Natural killer cell (primary cell): ENCODE results near the gene AKR7A3. TPM values are rescaled to one million over a fixed set of nuclear protein-coding genes. Genes with fewer than 3 reads are reported as not detected.
"Not testable (repeated sequence)": the region's sequence is repeated elsewhere in the genome, so short reads cannot be mapped to it uniquely, and the experiment has no call there.

Source experiments
- ATAC-seq, 3 donors: fragments of 150-1000 bp in 2 of 3; fragments of 200-7000 bp in 1 of 3; cut with Tn5 transposase; 1 replicate in 1 of 3; 2 replicates in 2 of 3; pipeline ENCODE4 v1.10.0; 2021; ENCODE audit warnings: mild to moderate bottlenecking in 2 of 3, moderate library complexity in 2 of 3
- DNase-seq, 2 donors: peaks; one replicate each; pipeline versions ENCODE4 v3.0.0 to v3.0.0-alpha.2; 2013 to 2021; ENCODE audit warnings: mixed read lengths in 1 of 2
- H3K27ac ChIP-seq: one replicate; pipeline ENCODE4 v1.5.1; 2013; ENCODE audit warnings: mild to moderate bottlenecking, low read length
- H3K27me3 ChIP-seq: one replicate; pipeline ENCODE4 v1.6.1; 2013; ENCODE audit warnings: low read length; ENCODE audit not compliant: control insufficient read depth, insufficient read depth
- H3K36me3 ChIP-seq: one replicate; pipeline ENCODE4 v1.6.1; 2013; ENCODE audit warnings: low read length; ENCODE audit not compliant: control insufficient read depth, insufficient read depth
- H3K4me1 ChIP-seq: one replicate; pipeline ENCODE4 v1.6.1; 2013; ENCODE audit warnings: low read length; ENCODE audit not compliant: control insufficient read depth, insufficient read depth
- H3K4me3 ChIP-seq: one replicate; pipeline ENCODE4 v1.5.1; 2013; ENCODE audit warnings: low read length
- H3K9me3 ChIP-seq: one replicate; pipeline ENCODE4 v1.6.1; 2013; ENCODE audit warnings: low read length; ENCODE audit not compliant: control insufficient read depth, insufficient read depth
- H3K27ac Mint-ChIP-seq, 2 donors: one replicate each; pipeline ENCODE4 v1.8.0; 2022; ENCODE audit warnings: mild to moderate bottlenecking in 2 of 2, mixed read lengths in 2 of 2, moderate library complexity in 1 of 2
- H3K27me3 Mint-ChIP-seq, 2 donors: one replicate each; pipeline ENCODE4 v1.8.0; 2022; ENCODE audit warnings: low read depth in 2 of 2, mixed read lengths in 2 of 2
- H3K36me3 Mint-ChIP-seq: one replicate; pipeline ENCODE4 v1.8.0; 2022; ENCODE audit warnings: mixed read lengths
- H3K4me1 Mint-ChIP-seq, 2 donors: one replicate each; pipeline ENCODE4 v1.8.0; 2022; ENCODE audit warnings: mixed read lengths in 2 of 2
- H3K4me3 Mint-ChIP-seq: one replicate; pipeline ENCODE4 v1.8.0; 2022; ENCODE audit warnings: mild to moderate bottlenecking, moderate library complexity, mixed read lengths
- H3K9me3 Mint-ChIP-seq, 2 donors: one replicate each; pipeline ENCODE4 v1.8.0; 2022; ENCODE audit warnings: mixed read lengths in 2 of 2
- CTCF ChIP-seq: fragments of 200-600 bp; IDR thresholded peaks from one replicate; pipeline ENCODE4 v1.8.0; 2022; ENCODE audit warnings: antibody characterized with exemption
- WGBS: methylation state at CpG from one replicate; pipeline ENCODE4 v1.1.7; 2013; ENCODE audit warnings: missing lambda C conversion rate; ENCODE audit not compliant: insufficient coverage; 5-methylcytosine and 5-hydroxymethylcytosine counted together
- intact Hi-C: fragments of 100-400 bp; cut with micrococcal nuclease; formaldehyde crosslinking; loops from one replicate; pipeline ENCODE4 v1.14.2; 2022
- total RNA-seq, 4 donors: library from RNA; stranded (reverse); fragments of 120-200 nt in 1 of 4; gene quantifications; one replicate each; pipeline versions ENCODE4 v1.2.3 to v1.2.4, GENCODE V29; 2013 to 2022

AKR7A3 gene
- total RNA-seq, 3 donors from 2014 or later (not counting 1 experiment from before 2014, with no cell fraction given): 1.1 to 2.0 (median 1.5) TPM

GRCh38 chr1:19258353-19258752 is 30.2 kb downstream of the AKR7A3 start:
- peaks cover 6% of the 10 kb centered on the region for H3K4me1 ChIP-seq
- no peak overlapping the region for H3K27ac ChIP-seq
- TF ChIP-seq CTCF: no peak
- Mint-ChIP-seq H3K27ac (no peak overlapping the region), H3K27me3 (no peaks in the 10 kb centered on the region), H3K4me3 (no peak overlapping the region), H3K4me1 (peaks cover 5% of the 10 kb centered on the region in 2 donors), H3K9me3 (no peaks in the 10 kb centered on the region), H3K36me3 (no peaks in the 10 kb centered on the region)
- H3K27me3 ChIP-seq: no peaks in the 10 kb centered on the region
- no peak for ATAC-seq
- H3K9me3 ChIP-seq: no peaks in the 10 kb centered on the region
- DNase-seq: no peak
- H3K36me3 ChIP-seq: peaks cover 39% of the 10 kb centered on the region
- 95% methylated on average over 10 of the region's 10 CpGs for WGBS
- H3K4me3 ChIP-seq: no peak overlapping the region
- intact Hi-C loops: no loop called here

- no peak for ATAC-seq
- intact Hi-C loops: no loop called here
- peaks cover 39% of the 10 kb centered on the region for H3K36me3 ChIP-seq
These were observed 31.2 kb downstream of the AKR7A3 start for GRCh38 chr1:19257178-19257914.

GRCh38 chr1:19256301-19256700 is 32.3 kb downstream of the AKR7A3 start:
- peaks cover 17 to 22% of the 10 kb centered on the region in 2 donors for H3K4me1 Mint-ChIP-seq
- intact Hi-C loops, H3K4me3 ChIP-seq, H3K36me3 Mint-ChIP-seq, H3K27me3 ChIP-seq, H3K27ac ChIP-seq, ATAC-seq, H3K9me3 ChIP-seq, H3K27me3 Mint-ChIP-seq, H3K9me3 Mint-ChIP-seq, DNase-seq, H3K4me3 Mint-ChIP-seq, H3K27ac Mint-ChIP-seq: not testable (repeated sequence)
- 96% methylated on average over 5 of the region's 5 CpGs for WGBS
- peaks cover 21% of the 10 kb centered on the region for H3K4me1 ChIP-seq
- H3K36me3 ChIP-seq: peaks cover 39% of the 10 kb centered on the region

More at GRCh38 chr1:19257178-19257914, 31.2 kb downstream of the AKR7A3 start:
- peaks cover 14% of the 10 kb centered on the region for H3K4me1 ChIP-seq
- H3K4me1 Mint-ChIP-seq: peaks cover 13% of the 10 kb centered on the region in 2 donors
- H3K27me3 ChIP-seq: no peaks in the 10 kb centered on the region
- no peak overlapping the region for H3K4me3 ChIP-seq
- no peak for TF ChIP-seq CTCF
- DNase-seq: no peak
- H3K4me3 Mint-ChIP-seq: no peak overlapping the region
- no peaks in the 10 kb centered on the region for H3K9me3 Mint-ChIP-seq
- no peaks in the 10 kb centered on the region for H3K9me3 ChIP-seq
- H3K36me3 Mint-ChIP-seq: no peaks in the 10 kb centered on the region
- 76% methylated on average over 15 of the region's 15 CpGs for WGBS
- no peaks in the 10 kb centered on the region for H3K27me3 Mint-ChIP-seq
- no peak overlapping the region for H3K27ac ChIP-seq
- H3K27ac Mint-ChIP-seq: no peak overlapping the region

GRCh38 chr1:19255288-19255687 is 33.3 kb downstream of the AKR7A3 start:
- Mint-ChIP-seq H3K27ac (no peak overlapping the region), H3K4me3 (no peak overlapping the region), H3K36me3 (no peaks in the 10 kb centered on the region), H3K9me3 (no peaks in the 10 kb centered on the region), H3K27me3 (no peaks in the 10 kb centered on the region), H3K4me1 (peaks cover 23 to 31% of the 10 kb centered on the region in 2 donors)
- Histone ChIP-seq H3K36me3 (peaks cover 39% of the 10 kb centered on the region), H3K27ac (no peak overlapping the region), H3K27me3 (no peaks in the 10 kb centered on the region), H3K9me3 (no peaks in the 10 kb centered on the region), H3K4me3 (no peak overlapping the region), H3K4me1 (peaks cover 26% of the 10 kb centered on the region)
- no peak for TF ChIP-seq CTCF
- intact Hi-C loops: no loop called here
- no peak for DNase-seq
- ATAC-seq: no peak
- WGBS: 96% methylated on average over 4 of the region's 4 CpGs
